ENCODE measurements around the gene MYCBP.
"Not testable (repeated sequence)": the region's sequence is repeated elsewhere in the genome, so short reads cannot be mapped to it uniquely, and the experiment has no call there.

Gene MYCBP

GRCh38 chr1:38865112-38865715, 7.9 kb downstream of the MYCBP start:
- no peak for DNase-seq

GRCh38 chr1:38860454-38860795, 12.7 kb downstream of the MYCBP start:
- no peak for DNase-seq

- peak; percentile 100 for DNase-seq
Observed at GRCh38 chr1:38859561-38860453, 13.3 kb downstream of the MYCBP start, which contains the start of gene RRAGC. TSS of gene RRAGC (minus strand) at chr1:38859772. CDS start at chr1:38859646, 126 bp downstream.

GRCh38 chr1:38858833-38859560, 14.2 kb downstream of the MYCBP start:
- DNase-seq = peak; percentile 45

- no peak for DNase-seq
Observed at GRCh38 chr1:38852780-38853179, 20.4 kb downstream of the MYCBP start.

- DNase-seq = no peak
Observed at GRCh38 chr1:38848071-38848470, 25.1 kb downstream of the MYCBP start.

- DNase-seq = no peak
Observed at GRCh38 chr1:38846210-38846609, 26.9 kb downstream of the MYCBP start.

- not testable (repeated sequence) for DNase-seq
Observed at GRCh38 chr1:38845088-38845487, 28.1 kb downstream of the MYCBP start.

GRCh38 chr1:38840281-38840680, 32.9 kb downstream of the MYCBP start:
- no peak for DNase-seq

- no peak for DNase-seq
Observed at GRCh38 chr1:38839363-38839762, 33.8 kb downstream of the MYCBP start.

- DNase-seq = not testable (repeated sequence)
Observed at GRCh38 chr1:38836316-38836715, 36.8 kb downstream of the MYCBP start.

GRCh38 chr1:38834937-38835827, 38.0 kb downstream of the MYCBP start:
- DNase-seq = peak; percentile 83

- DNase-seq = no peak
Observed at GRCh38 chr1:38834221-38834782, 38.8 kb downstream of the MYCBP start.

- no peak for DNase-seq
Observed at GRCh38 chr1:38833146-38833545, 40.0 kb downstream of the MYCBP start.

- DNase-seq = no peak
Observed at GRCh38 chr1:38832370-38832734, 40.8 kb downstream of the MYCBP start.

GRCh38 chr1:38831731-38832369, 41.3 kb downstream of the MYCBP start:
- DNase-seq = no peak

GRCh38 chr1:38829368-38829767, 43.8 kb downstream of the MYCBP start:
- no peak for DNase-seq

- no peak for DNase-seq
Observed at GRCh38 chr1:38827318-38827717, 45.8 kb downstream of the MYCBP start.

GRCh38 chr1:38826886-38827285, 46.3 kb downstream of the MYCBP start:
- DNase-seq = no peak

- DNase-seq = peak; percentile 18
Observed at GRCh38 chr1:38826262-38826661, 46.9 kb downstream of the MYCBP start.

GRCh38 chr1:38820860-38821259, 52.3 kb downstream of the MYCBP start:
- DNase-seq = no peak

GRCh38 chr1:38819516-38819915, 53.6 kb downstream of the MYCBP start:
- no peak for DNase-seq
